WTC11 (cell line): ENCODE results near the gene PDE11A.

Source experiments
- CTCF ChIP-seq: fragments of 200-600 bp; IDR thresholded peaks from 2 replicates; pipeline ENCODE4 v1.8.0; 2022; ENCODE audit warnings: antibody characterized with exemption
- TF ChIP-seq, protein P1 (sequence below): sonication (generic); formaldehyde crosslinking; IDR thresholded peaks from 2 replicates; pipeline ENCODE4 v1.8.1; 2023; ENCODE audit warnings: mild to moderate bottlenecking, missing genetic modification reagents, borderline replicate concordance

DNA sequence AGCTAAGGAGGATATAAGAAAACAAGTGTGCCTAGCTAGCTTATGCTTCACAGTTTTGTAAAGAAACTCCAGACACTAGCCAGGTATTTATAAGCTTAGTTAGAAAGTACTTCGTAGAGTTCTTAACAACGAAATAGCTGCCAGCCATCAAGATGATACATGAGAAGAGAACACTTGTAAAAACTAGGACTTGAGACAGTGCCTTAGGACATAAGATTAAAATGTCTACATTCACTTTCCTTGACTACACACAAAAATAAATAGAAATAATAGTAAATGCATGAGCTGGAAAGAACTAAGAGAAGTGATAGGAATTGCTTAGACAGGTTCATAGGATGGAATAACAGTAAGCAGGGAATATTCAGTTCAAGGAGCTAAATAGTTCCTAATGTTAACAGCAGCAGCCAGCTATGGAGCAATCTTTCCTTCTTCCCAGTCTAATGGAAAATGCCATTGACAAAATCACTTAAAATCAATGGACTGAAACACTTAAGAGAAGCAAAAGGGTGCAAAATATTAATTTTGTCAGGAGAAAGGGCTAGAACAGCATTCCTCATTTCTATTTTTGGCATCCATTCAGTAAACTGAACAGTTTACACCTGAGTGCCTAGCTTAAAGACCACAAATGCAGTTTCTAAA is 186.6 kb downstream of the PDE11A start:
- no peak for TF ChIP-seq CTCF
- TF ChIP-seq, protein P1, sequence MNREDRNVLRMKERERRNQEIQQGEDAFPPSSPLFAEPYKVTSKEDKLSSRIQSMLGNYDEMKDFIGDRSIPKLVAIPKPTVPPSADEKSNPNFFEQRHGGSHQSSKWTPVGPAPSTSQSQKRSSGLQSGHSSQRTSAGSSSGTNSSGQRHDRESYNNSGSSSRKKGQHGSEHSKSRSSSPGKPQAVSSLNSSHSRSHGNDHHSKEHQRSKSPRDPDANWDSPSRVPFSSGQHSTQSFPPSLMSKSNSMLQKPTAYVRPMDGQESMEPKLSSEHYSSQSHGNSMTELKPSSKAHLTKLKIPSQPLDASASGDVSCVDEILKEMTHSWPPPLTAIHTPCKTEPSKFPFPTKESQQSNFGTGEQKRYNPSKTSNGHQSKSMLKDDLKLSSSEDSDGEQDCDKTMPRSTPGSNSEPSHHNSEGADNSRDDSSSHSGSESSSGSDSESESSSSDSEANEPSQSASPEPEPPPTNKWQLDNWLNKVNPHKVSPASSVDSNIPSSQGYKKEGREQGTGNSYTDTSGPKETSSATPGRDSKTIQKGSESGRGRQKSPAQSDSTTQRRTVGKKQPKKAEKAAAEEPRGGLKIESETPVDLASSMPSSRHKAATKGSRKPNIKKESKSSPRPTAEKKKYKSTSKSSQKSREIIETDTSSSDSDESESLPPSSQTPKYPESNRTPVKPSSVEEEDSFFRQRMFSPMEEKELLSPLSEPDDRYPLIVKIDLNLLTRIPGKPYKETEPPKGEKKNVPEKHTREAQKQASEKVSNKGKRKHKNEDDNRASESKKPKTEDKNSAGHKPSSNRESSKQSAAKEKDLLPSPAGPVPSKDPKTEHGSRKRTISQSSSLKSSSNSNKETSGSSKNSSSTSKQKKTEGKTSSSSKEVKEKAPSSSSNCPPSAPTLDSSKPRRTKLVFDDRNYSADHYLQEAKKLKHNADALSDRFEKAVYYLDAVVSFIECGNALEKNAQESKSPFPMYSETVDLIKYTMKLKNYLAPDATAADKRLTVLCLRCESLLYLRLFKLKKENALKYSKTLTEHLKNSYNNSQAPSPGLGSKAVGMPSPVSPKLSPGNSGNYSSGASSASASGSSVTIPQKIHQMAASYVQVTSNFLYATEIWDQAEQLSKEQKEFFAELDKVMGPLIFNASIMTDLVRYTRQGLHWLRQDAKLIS (CRISPR knock-in tag) = no peak
